CD4-positive, alpha-beta T cell treated with Interleukin-17A for 4 hours (primary cell): ENCODE measurements around the gene RBFOX1.

Source experiments
- DNase-seq: peaks from one replicate; pipeline ENCODE4 v3.0.0-alpha.2; 2020; ENCODE audit warnings: mixed read lengths

The RBFOX1 gene

GRCh38 chr16:7624871-7625766 lies 292.5 kb downstream of the RBFOX1 start:
- DNase-seq = no peak

- no peak for DNase-seq
Measured at GRCh38 chr16:7628981-7629380, 296.3 kb downstream of the RBFOX1 start.

GRCh38 chr16:7629571-7629970 lies 296.9 kb downstream of the RBFOX1 start:
- DNase-seq = no peak

- no peak for DNase-seq
Measured at GRCh38 chr16:7637446-7637845, 304.8 kb downstream of the RBFOX1 start.

GRCh38 chr16:7638306-7638705 lies 305.7 kb downstream of the RBFOX1 start:
- DNase-seq = no peak

GRCh38 chr16:7640334-7640733 lies 307.7 kb downstream of the RBFOX1 start:
- DNase-seq = no peak

- no peak for DNase-seq
Measured at GRCh38 chr16:7644176-7644575, 311.5 kb downstream of the RBFOX1 start.

- no peak for DNase-seq
Measured at GRCh38 chr16:7644811-7645210, 312.2 kb downstream of the RBFOX1 start.

- no peak for DNase-seq
Measured at GRCh38 chr16:7646821-7647500, 314.3 kb downstream of the RBFOX1 start.

- no peak for DNase-seq
Measured at GRCh38 chr16:7650431-7650830, 317.8 kb downstream of the RBFOX1 start.

GRCh38 chr16:7651803-7652570 lies 319.3 kb downstream of the RBFOX1 start:
- DNase-seq = no peak

GRCh38 chr16:7653746-7654461 lies 321.3 kb downstream of the RBFOX1 start:
- DNase-seq = no peak

GRCh38 chr16:7675628-7676027 lies 343.0 kb downstream of the RBFOX1 start:
- no peak for DNase-seq

GRCh38 chr16:7680296-7680695 lies 347.7 kb downstream of the RBFOX1 start:
- DNase-seq = no peak

GRCh38 chr16:7688811-7689210 lies 356.2 kb downstream of the RBFOX1 start:
- DNase-seq = no peak

GRCh38 chr16:7689234-7689633 lies 356.6 kb downstream of the RBFOX1 start:
- DNase-seq = no peak

GRCh38 chr16:7691533-7691932 lies 358.9 kb downstream of the RBFOX1 start:
- DNase-seq = no peak

GRCh38 chr16:7703672-7704071 lies 371.0 kb downstream of the RBFOX1 start:
- DNase-seq = no peak

- no peak for DNase-seq
Measured at GRCh38 chr16:7705885-7706284, 373.2 kb downstream of the RBFOX1 start.

- no peak for DNase-seq
Measured at GRCh38 chr16:7709186-7709585, 376.5 kb downstream of the RBFOX1 start.

- DNase-seq = no peak
Measured at GRCh38 chr16:7713244-7713643, 380.6 kb downstream of the RBFOX1 start.

GRCh38 chr16:7714775-7715174 lies 382.1 kb downstream of the RBFOX1 start:
- no peak for DNase-seq
